ENCODE measurements around the gene CLCN7. TPM values are rescaled to one million over a fixed set of nuclear protein-coding genes. Genes with fewer than 3 reads are reported as not detected.

The CLCN7 gene
- total and polyA plus RNA-seq, 2 of the 13 experiments (the other 11 are each of a cell fraction or from before 2014, with no cell fraction given) = 24.6 to 25.1 TPM

DNA sequence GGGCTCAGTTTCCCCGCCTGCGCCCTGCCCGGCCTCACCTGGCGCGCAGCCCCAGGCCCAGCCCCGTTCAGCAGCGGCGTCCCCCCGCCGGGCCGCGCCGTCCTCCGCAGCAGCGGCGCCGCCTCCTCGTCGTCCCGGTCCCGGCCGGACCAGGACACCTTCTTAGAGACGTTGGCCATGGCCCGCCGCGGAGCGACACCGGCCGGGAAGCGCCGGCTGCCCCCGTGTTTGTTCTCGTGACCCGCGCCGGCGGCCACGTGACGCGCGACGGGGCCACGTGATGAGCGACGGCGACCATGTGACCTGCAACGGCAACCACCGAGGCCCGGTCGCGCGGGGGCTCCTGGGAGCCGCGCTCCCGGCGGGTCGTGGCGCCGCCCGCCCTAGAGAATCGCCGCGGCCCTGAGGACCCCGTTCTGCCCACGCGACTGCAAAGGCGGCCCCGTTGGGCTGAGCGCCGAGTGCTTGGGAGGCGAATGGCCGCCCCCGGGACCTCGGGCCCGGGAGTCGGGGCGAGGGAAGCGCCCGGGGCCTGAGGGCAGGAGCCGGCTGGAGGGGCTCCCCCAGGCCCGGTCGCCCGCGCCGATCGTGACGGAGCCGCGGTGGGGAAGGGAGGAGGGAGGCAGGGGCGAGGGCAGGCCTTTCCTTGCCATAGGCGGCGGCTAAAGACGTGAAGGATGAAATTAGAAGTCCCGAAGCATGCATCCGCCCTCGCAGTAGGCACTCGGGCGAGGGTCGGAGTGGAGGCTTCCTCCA, at the start of gene CLCN7 (continued):
- no peak; the same call in 1 of the 2 replicates for TF ChIP-seq DZIP1 (CRISPR knock-in tag; IDR thresholded peaks at IDR 0.05)
- peak; percentile 30; the same call in 1 of the 2 replicates for TF ChIP-seq RFXANK (CRISPR knock-in tag; IDR thresholded peaks at IDR 0.05)
- TF ChIP-seq ZNF562 (CRISPR knock-in tag; IDR thresholded peaks at IDR 0.05; ENCODE audit: borderline replicate concordance) = no peak
- no peak; the same call in 1 of the 2 replicates for TF ChIP-seq ZNF510 (CRISPR knock-in tag; IDR thresholded peaks at IDR 0.05; ENCODE audit: low read depth)
- peak; percentile 89 for TF ChIP-seq ETS1 (CRISPR knock-in tag; IDR thresholded peaks at IDR 0.05)
- TF ChIP-seq FOXA3 (CRISPR knock-in tag; IDR thresholded peaks at IDR 0.05) = peak; percentile 76
- TF ChIP-seq JUNB (CRISPR knock-in tag; IDR thresholded peaks at IDR 0.05; ENCODE audit: borderline replicate concordance) = no peak
- TF ChIP-seq ZNF382 (CRISPR knock-in tag; IDR thresholded peaks at IDR 0.05; ENCODE audit: borderline replicate concordance) = no peak
- no peak for TF ChIP-seq MEF2D (CRISPR knock-in tag; IDR thresholded peaks at IDR 0.05)
- no peak for TF ChIP-seq ZMYM3 (CRISPR knock-in tag; IDR thresholded peaks at IDR 0.05)
- TF ChIP-seq ZNF10 (CRISPR knock-in tag; IDR thresholded peaks at IDR 0.05; ENCODE audit: borderline replicate concordance, low read depth) = no peak
- TF ChIP-seq, protein P1, sequence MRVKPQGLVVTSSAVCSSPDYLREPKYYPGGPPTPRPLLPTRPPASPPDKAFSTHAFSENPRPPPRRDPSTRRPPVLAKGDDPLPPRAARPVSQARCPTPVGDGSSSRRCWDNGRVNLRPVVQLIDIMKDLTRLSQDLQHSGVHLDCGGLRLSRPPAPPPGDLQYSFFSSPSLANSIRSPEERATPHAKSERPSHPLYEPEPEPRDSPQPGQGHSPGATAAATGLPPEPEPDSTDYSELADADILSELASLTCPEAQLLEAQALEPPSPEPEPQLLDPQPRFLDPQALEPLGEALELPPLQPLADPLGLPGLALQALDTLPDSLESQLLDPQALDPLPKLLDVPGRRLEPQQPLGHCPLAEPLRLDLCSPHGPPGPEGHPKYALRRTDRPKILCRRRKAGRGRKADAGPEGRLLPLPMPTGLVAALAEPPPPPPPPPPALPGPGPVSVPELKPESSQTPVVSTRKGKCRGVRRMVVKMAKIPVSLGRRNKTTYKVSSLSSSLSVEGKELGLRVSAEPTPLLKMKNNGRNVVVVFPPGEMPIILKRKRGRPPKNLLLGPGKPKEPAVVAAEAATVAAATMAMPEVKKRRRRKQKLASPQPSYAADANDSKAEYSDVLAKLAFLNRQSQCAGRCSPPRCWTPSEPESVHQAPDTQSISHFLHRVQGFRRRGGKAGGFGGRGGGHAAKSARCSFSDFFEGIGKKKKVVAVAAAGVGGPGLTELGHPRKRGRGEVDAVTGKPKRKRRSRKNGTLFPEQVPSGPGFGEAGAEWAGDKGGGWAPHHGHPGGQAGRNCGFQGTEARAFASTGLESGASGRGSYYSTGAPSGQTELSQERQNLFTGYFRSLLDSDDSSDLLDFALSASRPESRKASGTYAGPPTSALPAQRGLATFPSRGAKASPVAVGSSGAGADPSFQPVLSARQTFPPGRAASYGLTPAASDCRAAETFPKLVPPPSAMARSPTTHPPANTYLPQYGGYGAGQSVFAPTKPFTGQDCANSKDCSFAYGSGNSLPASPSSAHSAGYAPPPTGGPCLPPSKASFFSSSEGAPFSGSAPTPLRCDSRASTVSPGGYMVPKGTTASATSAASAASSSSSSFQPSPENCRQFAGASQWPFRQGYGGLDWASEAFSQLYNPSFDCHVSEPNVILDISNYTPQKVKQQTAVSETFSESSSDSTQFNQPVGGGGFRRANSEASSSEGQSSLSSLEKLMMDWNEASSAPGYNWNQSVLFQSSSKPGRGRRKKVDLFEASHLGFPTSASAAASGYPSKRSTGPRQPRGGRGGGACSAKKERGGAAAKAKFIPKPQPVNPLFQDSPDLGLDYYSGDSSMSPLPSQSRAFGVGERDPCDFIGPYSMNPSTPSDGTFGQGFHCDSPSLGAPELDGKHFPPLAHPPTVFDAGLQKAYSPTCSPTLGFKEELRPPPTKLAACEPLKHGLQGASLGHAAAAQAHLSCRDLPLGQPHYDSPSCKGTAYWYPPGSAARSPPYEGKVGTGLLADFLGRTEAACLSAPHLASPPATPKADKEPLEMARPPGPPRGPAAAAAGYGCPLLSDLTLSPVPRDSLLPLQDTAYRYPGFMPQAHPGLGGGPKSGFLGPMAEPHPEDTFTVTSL (CRISPR knock-in tag; IDR thresholded peaks at IDR 0.05; ENCODE audit: borderline replicate concordance) = no peak; the same call in 1 of the 2 replicates
- peak; percentile 72; the same call in 1 of the 2 replicates for TF ChIP-seq ZNF788 (CRISPR knock-in tag; IDR thresholded peaks at IDR 0.05; ENCODE audit: borderline replicate concordance)
- no peak for TF ChIP-seq TIGD3 (CRISPR knock-in tag; IDR thresholded peaks at IDR 0.05; ENCODE audit: borderline replicate concordance)
- no peak for TF ChIP-seq MATR3 (CRISPR knock-in tag; IDR thresholded peaks at IDR 0.05)
- TF ChIP-seq HNF4A (CRISPR knock-in tag; IDR thresholded peaks at IDR 0.05) = no peak
- TF ChIP-seq ZNF674 (CRISPR knock-in tag; IDR thresholded peaks at IDR 0.05; ENCODE audit: low read depth) = no peak
- no peak; the same call in 1 of the 2 replicates for TF ChIP-seq NFYC (CRISPR knock-in tag; IDR thresholded peaks at IDR 0.05)
